Ascending aorta (tissue), 2 donors: ENCODE results near the gene ERAP2. TPM values are rescaled to one million over a fixed set of nuclear protein-coding genes. Genes with fewer than 3 reads are reported as not detected.

ENCODE experiments used
- DNase-seq, 2 donors: peaks; one replicate each; pipeline ENCODE4 v3.0.0-alpha.2; 2019; ENCODE audit warnings: low spot score in 2 of 2
- H3K27ac ChIP-seq, 2 donors: fragments of 200-600 bp; sonication (generic); one replicate each; pipeline ENCODE4 v1.5.1; 2016 to 2017; ENCODE audit warnings: mild to moderate bottlenecking in 1 of 2
- H3K27me3 ChIP-seq: fragments of 200-600 bp; sonication (generic); one replicate; pipeline ENCODE4 v1.5.1; 2017
- H3K36me3 ChIP-seq, 2 donors: fragments of 200-600 bp; sonication (generic); one replicate each; pipeline ENCODE4 v1.5.1; 2016
- H3K4me1 ChIP-seq, 2 donors: fragments of 200-600 bp; sonication (generic); one replicate each; pipeline ENCODE4 v1.5.1; 2016 to 2017; ENCODE audit warnings: mild to moderate bottlenecking in 1 of 2
- H3K4me3 ChIP-seq, 2 donors: fragments of 200-600 bp; sonication (generic); one replicate each; pipeline ENCODE4 v1.5.1; 2016 to 2017; ENCODE audit warnings: mild to moderate bottlenecking in 1 of 2
- H3K9me3 ChIP-seq, 2 donors: fragments of 200-600 bp; sonication (generic); one replicate each; pipeline ENCODE4 v1.5.1; 2016
- intact Hi-C: fragments of 100-400 bp; cut with DNase I; formaldehyde crosslinking; loops from one replicate; pipeline ENCODE4 v1.15.1; 2023
- total RNA-seq: library from RNA; depleted of rRNA; stranded (reverse); fragments of >200 nt; gene quantifications from one replicate; pipeline ENCODE4 v1.1.0, GENCODE V29; 2016
- TF ChIP-seq, protein P1 (sequence below), 3 experiments: fragments of 200-600 bp in 2 of 3; fragments of 450-650 bp in 1 of 3; sonication (generic) in 2 of 3; IDR thresholded peaks; one replicate each; pipeline ENCODE4 v1.5.1; 2016 to 2019; ENCODE audit warnings: antibody characterized with exemption in 3 of 3, mild to moderate bottlenecking in 1 of 3, moderate library complexity in 1 of 3

The ERAP2 gene
- total RNA-seq, 1 donor from 2014 or later: 20.6 TPM

DNA sequence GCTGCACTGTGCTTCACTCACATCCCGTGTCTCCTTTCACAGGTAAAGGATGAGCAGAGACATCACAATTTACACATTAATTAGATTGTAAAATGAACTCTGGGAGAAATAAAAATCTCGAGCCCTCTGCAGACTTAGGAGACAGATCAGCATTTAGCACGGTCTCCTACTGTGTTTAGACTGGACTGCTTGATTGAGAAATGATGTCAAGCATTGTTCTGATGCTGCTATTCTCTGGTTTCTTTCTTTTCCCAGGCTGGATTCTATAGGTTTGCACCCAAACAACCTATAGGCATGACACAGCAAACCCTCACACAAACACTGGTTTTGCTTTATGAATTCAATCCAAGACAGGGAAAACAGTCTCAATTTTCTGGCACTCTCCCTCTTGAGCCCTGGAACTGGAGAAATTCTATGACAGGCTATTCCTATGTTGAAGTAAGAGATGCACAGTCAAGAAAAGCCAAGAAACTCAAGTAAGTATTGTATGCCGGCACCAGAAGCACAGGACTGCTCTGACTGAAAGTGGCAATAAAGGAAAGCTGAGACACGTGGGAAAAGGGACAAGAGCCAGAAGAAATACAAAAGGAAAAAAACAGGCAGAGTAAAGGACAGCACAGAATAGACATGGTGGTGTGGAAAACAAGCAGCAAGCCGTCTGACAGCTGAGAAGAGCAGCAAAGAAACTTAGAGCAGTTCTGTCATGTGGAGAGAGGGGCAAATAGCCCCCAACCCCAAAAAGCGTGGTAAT, 24.8 kb upstream of the ERAP2 start:
- DNase-seq: no peak
- intact Hi-C loops: no loop called here

DNA sequence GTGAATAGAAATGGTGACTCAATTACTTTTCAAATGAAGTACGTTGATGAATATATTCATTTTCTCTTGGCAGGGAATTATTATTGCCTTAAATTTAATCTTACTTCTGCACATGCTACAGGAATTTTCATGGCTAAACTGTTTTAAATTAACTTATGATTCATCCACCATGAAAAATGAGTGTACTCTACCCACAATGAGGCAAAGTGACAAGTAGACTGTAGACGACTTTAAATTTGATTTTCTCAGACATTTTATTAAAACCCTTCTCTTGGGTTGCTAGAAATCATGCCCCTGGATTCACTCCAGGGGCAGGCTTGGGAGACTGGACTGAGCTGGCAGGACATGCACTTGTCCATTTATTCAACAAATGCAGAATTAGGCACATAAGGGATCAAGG, 23.5 kb upstream of the ERAP2 start:
- Histone ChIP-seq H3K36me3 (no peaks in the 10 kb centered on the region), H3K4me3 (no peak overlapping the region), H3K27ac (no peak overlapping the region), H3K9me3 (no peaks in the 10 kb centered on the region), H3K4me1 (no peaks in the 10 kb centered on the region), H3K27me3 (no peaks in the 10 kb centered on the region)
- intact Hi-C loops: no loop called here
- TF ChIP-seq, protein P1, sequence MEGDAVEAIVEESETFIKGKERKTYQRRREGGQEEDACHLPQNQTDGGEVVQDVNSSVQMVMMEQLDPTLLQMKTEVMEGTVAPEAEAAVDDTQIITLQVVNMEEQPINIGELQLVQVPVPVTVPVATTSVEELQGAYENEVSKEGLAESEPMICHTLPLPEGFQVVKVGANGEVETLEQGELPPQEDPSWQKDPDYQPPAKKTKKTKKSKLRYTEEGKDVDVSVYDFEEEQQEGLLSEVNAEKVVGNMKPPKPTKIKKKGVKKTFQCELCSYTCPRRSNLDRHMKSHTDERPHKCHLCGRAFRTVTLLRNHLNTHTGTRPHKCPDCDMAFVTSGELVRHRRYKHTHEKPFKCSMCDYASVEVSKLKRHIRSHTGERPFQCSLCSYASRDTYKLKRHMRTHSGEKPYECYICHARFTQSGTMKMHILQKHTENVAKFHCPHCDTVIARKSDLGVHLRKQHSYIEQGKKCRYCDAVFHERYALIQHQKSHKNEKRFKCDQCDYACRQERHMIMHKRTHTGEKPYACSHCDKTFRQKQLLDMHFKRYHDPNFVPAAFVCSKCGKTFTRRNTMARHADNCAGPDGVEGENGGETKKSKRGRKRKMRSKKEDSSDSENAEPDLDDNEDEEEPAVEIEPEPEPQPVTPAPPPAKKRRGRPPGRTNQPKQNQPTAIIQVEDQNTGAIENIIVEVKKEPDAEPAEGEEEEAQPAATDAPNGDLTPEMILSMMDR (IDR thresholded peaks at IDR 0.05): no peak
- no peak for DNase-seq

More for the DNA sequence above, 24.8 kb upstream of the ERAP2 start:
- TF ChIP-seq, protein P1 (IDR thresholded peaks at IDR 0.05): no peak
- Histone ChIP-seq H3K4me3 (no peak overlapping the region), H3K36me3 (no peaks in the 10 kb centered on the region), H3K4me1 (no peaks in the 10 kb centered on the region), H3K9me3 (no peaks in the 10 kb centered on the region), H3K27me3 (no peaks in the 10 kb centered on the region), H3K27ac (no peak overlapping the region)

DNA sequence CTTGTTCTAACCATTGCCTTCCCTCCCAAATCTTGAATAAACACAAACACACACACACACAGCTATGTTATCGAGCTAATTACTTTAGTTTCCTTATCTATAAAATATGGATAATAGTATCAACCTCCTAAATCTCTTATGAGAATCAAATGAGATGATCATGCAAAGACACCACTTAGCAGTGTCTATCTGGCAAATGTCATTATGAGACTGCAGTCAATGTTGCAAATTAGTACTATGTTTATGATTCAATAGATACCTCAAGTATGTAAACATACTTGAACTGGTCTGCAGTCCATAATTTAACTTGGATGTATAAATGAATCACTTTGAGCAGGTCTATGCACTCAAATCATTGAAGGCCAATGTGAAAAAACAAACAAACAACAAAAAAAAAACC, 22.2 kb upstream of the ERAP2 start:
- Histone ChIP-seq H3K27me3 (no peaks in the 10 kb centered on the region), H3K27ac (no peak overlapping the region), H3K36me3 (no peaks in the 10 kb centered on the region), H3K4me3 (no peak overlapping the region), H3K4me1 (no peaks in the 10 kb centered on the region), H3K9me3 (no peaks in the 10 kb centered on the region)
- intact Hi-C loops: no loop called here
- TF ChIP-seq, protein P1 (IDR thresholded peaks at IDR 0.05): no peak
- no peak for DNase-seq

DNA sequence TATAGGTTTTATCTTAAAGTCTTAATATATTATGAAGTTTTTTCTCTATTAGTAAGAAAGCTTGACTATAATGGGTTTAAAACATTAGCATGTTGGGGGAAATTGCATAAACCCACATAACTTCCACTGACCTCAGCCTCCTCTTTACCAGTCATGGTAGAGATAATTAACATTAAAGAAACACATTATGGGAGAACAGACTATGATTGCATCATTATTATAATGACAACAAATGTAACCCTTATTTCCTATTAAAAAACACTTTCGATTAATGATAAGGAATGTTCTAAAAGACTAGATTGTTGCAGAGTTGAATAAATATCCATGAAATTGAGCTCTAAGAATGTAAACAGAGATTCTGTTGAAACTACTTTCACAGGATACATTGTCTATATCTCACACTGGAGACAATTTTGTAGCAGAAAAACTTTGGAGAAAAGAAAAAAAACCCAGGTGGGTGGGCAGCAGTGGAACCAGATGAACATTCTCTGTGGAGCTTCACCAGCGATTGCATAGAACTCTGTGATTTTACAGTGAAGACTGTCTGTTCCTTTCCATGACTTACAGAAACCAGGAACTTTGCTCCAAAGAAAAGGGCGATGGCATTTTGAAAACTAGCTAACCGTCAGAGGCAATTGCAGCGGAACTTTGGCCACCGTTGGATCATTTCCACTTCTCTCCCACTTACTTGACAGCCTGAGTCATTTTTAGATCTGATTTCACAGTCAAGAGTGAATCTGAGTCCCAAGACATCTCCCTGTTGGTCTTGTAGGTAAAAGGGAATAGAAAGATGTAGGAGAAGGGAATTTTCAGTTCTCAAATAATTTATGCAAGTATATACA, 21.0 kb upstream of the ERAP2 start:
- no peaks in the 10 kb centered on the region for H3K36me3 ChIP-seq
- no peak for DNase-seq
- intact Hi-C loops: no loop called here
- TF ChIP-seq, protein P1 (IDR thresholded peaks at IDR 0.05): no peak
- no peak overlapping the region for H3K4me3 ChIP-seq
- no peak overlapping the region for H3K27ac ChIP-seq
- H3K27me3 ChIP-seq: no peaks in the 10 kb centered on the region
- H3K4me1 ChIP-seq: no peaks in the 10 kb centered on the region
- H3K9me3 ChIP-seq: no peaks in the 10 kb centered on the region

DNA sequence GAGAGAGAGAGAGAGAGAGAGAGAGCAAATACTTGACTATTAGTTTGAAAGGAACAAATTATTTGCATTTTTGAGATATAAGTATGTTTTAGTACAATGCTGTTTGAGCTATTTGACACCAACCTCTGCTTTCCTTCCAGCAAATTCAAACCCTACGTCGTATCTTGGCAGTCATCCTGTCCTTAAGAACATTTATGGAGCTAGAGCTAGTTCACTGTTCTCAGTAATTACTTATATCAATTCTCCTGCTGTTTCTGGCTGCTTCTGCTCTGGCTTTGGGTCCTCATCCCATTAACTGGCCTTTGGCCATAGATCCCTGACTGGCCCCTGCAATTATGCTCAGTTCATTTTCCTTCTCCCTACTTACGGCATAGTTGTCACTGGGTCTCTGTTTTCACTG, 19.9 kb upstream of the ERAP2 start:
- Histone ChIP-seq H3K36me3 (no peaks in the 10 kb centered on the region), H3K27ac (no peak overlapping the region), H3K27me3 (no peaks in the 10 kb centered on the region), H3K9me3 (no peaks in the 10 kb centered on the region), H3K4me1 (no peaks in the 10 kb centered on the region), H3K4me3 (no peak overlapping the region)
- TF ChIP-seq, protein P1 (IDR thresholded peaks at IDR 0.05): no peak
- DNase-seq: no peak
- intact Hi-C loops: no loop called here
